Right hindlimb (tissue), 1 donor: ENCODE results near the gene KIF1B.
"Not testable (repeated sequence)": the region's sequence is repeated elsewhere in the genome, so short reads cannot be mapped to it uniquely, and the experiment has no call there.

ENCODE experiments used
- DNase-seq: peaks from one replicate; pipeline ENCODE4 v3.0.0-alpha.2; 2018

Gene KIF1B

GRCh38 chr1:10242811-10243210 lies 32.4 kb downstream of the KIF1B start:
- no peak for DNase-seq

- DNase-seq = no peak
These were observed 35.3 kb downstream of the KIF1B start for GRCh38 chr1:10245674-10246073.

DNA sequence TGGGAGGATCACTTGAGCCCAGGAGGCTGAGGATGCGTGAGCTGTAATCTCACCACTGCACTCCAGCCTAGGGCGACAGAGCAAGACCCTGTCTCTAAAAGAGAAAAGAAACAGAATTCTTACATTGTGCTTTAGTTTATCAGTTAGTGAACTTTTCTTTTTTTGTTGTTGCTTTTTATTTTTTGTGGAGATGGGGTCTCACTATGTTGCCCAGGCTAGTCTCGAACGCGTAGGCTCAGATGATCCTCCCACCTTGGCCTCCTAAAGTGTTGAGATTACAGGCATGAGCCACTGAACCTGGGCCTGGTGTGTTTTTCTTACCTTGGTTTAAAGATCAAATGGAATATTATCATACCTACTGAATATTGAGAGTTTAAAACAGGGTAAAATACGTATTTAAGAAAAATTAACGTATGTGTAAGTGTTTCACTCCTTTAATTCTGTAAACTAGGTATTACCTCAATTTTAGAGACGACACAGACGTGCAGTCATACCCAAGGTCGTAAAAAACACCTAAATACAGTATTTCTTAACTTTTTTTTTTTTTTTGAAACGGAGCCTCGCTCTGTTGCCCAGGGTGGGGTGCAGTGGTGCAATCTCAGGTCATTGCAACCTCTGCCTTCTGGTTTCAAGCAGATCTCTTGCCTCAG lies 39.6 kb downstream of the KIF1B start:
- no peak for DNase-seq

DNA sequence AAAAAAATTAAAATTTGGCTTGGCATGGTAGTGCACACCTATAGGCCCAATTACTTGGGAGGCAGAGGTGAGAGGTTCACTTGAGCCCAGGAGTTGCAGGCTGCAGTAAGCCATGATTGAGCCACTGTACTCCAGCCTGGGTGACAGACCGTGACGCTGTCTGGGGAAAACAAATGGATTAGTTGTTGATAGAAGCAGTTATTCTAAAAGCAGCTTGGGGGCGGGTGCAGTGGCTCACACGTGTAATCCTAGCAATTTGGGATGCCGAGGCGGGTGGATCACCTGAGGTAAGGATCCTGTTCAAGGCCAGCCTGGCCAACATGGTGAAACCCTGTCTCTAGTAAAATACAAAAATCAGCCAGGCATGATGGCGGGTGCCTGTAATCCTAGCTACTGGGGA lies 40.3 kb downstream of the KIF1B start:
- no peak for DNase-seq

- DNase-seq = not testable (repeated sequence)
These were observed 41.1 kb downstream of the KIF1B start for GRCh38 chr1:10251325-10252108.

GRCh38 chr1:10252508-10252907 lies 42.1 kb downstream of the KIF1B start:
- DNase-seq = no peak

GRCh38 chr1:10253149-10253548 lies 42.8 kb downstream of the KIF1B start:
- no peak for DNase-seq

DNA sequence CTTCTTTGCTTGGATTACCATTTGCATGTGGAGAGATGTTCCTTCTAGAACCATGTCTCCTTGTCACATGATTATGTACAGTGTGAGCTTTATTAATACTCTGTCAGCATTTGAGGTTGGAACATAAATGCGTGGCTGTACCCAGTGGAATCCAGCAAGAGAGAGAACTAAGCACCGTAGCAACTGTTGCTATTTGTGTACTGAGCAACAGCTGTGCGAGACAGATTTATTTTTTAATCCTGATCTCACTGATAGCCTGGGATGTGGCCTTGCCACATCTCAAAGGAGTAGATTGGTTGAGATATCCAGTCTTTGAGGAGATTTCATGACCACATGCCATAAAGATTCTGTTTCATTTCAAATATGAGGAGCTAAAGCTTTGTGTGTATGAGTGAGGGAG lies 43.4 kb downstream of the KIF1B start:
- peak; percentile 80 for DNase-seq

DNA sequence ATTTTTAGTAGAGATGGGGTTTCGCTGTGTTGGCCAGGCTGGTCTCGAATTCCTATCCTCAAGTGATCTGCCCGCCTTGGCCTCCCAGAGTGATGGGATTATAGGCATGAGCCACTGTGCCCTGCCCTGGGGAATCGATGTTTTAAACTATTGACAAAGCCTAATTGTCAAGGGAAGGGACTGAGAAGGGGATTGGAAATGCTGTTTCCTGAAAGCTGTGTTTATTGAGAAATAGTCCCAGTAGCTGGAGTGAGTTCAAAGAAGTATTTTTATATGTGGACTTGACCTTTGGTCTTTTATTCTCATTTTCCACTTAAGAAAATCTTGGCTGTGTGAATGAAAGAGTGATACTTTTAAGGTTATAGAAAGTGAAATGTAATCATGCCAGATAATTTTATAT lies 47.5 kb downstream of the KIF1B start:
- DNase-seq = no peak

- DNase-seq = not testable (repeated sequence)
These were observed 49.2 kb downstream of the KIF1B start for GRCh38 chr1:10259547-10259946.

DNA sequence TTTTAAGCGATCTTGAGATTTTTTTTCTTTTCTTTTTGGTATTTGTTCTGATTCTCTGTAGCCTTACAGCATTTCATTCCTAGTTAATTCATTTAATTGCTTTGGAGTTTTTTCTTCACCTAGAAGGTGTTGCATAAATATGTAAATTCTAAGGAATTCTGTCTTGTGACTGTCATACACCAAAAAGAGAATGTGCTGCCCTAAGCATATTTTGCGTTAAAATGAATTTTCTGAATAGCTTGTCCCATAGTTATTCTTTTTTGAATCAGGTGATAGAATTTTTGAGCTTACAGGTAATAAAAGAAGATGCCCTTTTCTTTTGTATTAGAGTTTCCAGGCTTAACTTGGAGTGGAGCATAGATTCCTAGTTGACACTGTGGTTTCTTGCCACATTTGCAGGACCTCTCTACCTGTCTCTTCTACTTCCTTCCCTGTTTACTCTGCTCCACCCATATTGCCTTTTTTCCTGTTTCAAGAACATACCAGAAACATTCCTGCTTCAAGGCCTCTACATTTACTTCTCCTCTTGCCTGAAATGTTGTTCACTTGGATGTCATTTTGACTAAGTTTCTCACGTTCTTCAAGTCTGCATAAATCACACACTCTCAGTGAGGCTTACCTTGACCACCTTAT lies 53.2 kb downstream of the KIF1B start:
- no peak for DNase-seq

- DNase-seq = no peak
These were observed 54.7 kb downstream of the KIF1B start for GRCh38 chr1:10265027-10265426.

GRCh38 chr1:10265900-10266299 lies 55.5 kb downstream of the KIF1B start:
- DNase-seq = no peak

DNA sequence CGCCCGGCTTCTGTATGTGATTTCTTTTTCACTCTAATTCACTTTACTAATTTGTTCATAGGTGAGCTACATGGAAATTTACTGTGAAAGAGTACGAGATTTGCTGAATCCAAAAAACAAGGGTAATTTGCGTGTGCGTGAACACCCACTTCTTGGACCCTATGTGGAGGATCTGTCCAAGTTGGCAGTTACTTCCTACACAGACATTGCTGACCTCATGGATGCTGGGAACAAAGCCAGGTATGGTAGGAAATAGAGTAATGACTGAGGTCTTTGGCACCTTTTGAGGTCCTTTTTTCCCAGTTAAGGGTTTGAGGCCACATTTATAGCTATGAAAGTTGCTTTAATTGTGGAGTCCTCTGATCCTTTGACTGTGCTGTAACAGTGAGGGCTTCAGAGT lies 56.9 kb downstream of the KIF1B start:
- DNase-seq = no peak

DNA sequence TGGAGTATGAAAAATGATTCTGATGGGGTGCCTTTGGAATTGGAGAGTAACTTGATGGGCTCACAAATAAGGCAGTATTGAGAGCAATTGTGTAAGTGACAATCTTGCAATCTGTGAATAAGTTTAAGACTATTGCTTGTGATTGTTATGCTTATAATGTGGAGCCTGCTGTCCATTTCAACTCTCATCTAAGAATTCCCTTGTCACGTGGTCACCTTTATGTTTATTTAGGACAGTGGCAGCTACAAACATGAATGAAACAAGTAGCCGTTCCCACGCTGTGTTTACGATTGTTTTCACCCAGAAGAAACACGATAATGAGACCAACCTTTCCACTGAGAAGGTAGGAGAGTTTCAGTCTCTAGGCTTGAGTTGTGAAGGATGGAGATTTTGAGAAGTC lies 57.6 kb downstream of the KIF1B start:
- DNase-seq = no peak

GRCh38 chr1:10271090-10271489 lies 60.7 kb downstream of the KIF1B start:
- DNase-seq = no peak

GRCh38 chr1:10271869-10272268 lies 61.5 kb downstream of the KIF1B start:
- no peak for DNase-seq

GRCh38 chr1:10272274-10272673 lies 61.9 kb downstream of the KIF1B start:
- DNase-seq = no peak

GRCh38 chr1:10278880-10279279 lies 68.5 kb downstream of the KIF1B start:
- no peak for DNase-seq

- no peak for DNase-seq
These were observed 70.3 kb downstream of the KIF1B start for GRCh38 chr1:10280439-10281350.

DNA sequence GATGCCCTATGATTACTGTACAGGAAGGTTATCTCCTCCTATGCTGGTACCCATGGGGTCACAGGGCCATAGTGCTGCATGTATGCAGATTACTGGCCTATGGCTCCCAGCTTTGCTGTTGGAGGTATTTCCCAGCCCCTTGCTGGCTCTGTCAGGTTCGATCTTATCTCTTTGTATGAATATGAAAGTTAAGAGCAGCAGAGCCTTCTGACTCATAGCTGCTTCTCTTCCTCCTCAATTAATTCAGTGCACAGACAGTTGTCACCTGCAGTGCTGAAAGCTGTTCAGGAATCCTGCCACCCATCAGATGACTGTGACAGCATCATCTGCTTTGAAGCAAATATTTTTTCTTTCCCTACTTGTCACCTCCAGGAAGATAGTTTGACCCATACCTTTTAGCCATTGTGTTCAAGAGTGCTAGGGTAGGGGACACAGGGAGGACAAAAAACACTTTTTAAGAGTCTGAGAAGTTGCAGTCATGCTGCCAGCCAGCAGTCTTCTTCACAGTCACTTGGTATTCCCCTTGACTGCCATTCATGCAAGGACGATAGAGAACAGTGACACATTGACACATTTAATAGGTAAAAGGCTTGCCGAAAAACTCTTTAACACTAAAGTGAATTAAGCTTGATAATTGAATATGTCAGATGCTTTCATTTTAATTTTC lies 73.1 kb downstream of the KIF1B start:
- DNase-seq = no peak

DNA sequence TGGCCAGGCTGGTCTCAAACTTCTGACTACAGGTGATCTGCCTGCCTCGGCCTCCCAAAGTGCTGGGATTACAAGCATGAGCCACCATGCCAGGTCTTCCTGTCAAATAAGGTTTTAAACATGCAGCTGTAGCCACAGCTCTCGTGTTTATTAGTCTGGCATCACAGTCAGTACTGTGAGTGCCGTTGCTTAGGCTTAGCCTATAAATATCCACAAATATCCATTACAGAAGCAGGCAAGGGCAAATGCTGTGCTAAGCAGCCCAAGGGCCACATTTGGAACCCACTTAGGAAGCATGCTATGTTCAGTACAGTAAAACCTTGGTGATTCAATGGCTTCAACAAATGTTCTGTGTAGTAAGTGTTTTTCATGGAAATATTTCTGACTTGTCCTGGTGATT lies 75.9 kb downstream of the KIF1B start:
- peak; percentile 32 for DNase-seq
